Activated T-helper 1 cell treated with anti-CD3 and anti-CD28 coated beads, Interleukin-12 subunit alpha, Interleukin-12 subunit beta, Interleukin-2, Interleukin-4 antibody, amounts not matched to agents 30 ng/mL and 10 ng/mL and 1 ng/mL, durations not matched to agents 14 hours and 24 hours and 36 hours (primary cell): ENCODE measurements around the gene SPINT1. TPM values are rescaled to one million over a fixed set of nuclear protein-coding genes. Genes with fewer than 3 reads are reported as not detected.

Experiments used
- DNase-seq: peaks from one replicate; pipeline ENCODE4 v3.0.0; 2021; ENCODE audit warnings: low spot score
- H3K27ac Mint-ChIP-seq: one replicate; pipeline ENCODE4 v1.8.0; 2021; ENCODE audit warnings: mild to moderate bottlenecking, mixed read lengths
- H3K27me3 Mint-ChIP-seq: one replicate; pipeline ENCODE4 v1.8.0; 2022; ENCODE audit warnings: mild to moderate bottlenecking, moderate library complexity, mixed read lengths; ENCODE audit not compliant: insufficient read depth
- H3K36me3 Mint-ChIP-seq: one replicate; pipeline ENCODE4 v1.8.0; 2021; ENCODE audit warnings: low read depth, mixed read lengths
- H3K4me1 Mint-ChIP-seq: one replicate; pipeline ENCODE4 v1.8.0; 2021; ENCODE audit warnings: low read depth, mixed read lengths
- H3K4me3 Mint-ChIP-seq: one replicate; pipeline ENCODE4 v1.8.0; 2021; ENCODE audit warnings: mild to moderate bottlenecking, moderate library complexity, mixed read lengths
- H3K9me3 Mint-ChIP-seq: one replicate; pipeline ENCODE4 v1.8.0; 2021; ENCODE audit warnings: mixed read lengths
- intact Hi-C: fragments of 100-400 bp; cut with micrococcal nuclease; formaldehyde crosslinking; loops from one replicate; pipeline ENCODE4 v1.15.1; 2024
- total RNA-seq: library from RNA; stranded (reverse); gene quantifications from 2 replicates; pipeline ENCODE4 v1.2.3, GENCODE V29; 2022

SPINT1 gene
- total RNA-seq, 1 donor from 2014 or later = 11.0 TPM

- H3K36me3 Mint-ChIP-seq = peaks cover 21% of the 10 kb centered on the region
- intact Hi-C loops = loop anchor here (5.0 kb wide), 1 partner anchor 36 kb away; no protein-coding TSS in a partner anchor
- no peaks in the 10 kb centered on the region for H3K9me3 Mint-ChIP-seq
- no peak overlapping the region for H3K4me3 Mint-ChIP-seq
- H3K27ac Mint-ChIP-seq = no peak overlapping the region
- peak; percentile 55 for DNase-seq
- H3K4me1 Mint-ChIP-seq = peaks cover 21% of the 10 kb centered on the region
- H3K27me3 Mint-ChIP-seq = no peaks in the 10 kb centered on the region
Observed at GRCh38 chr15:40906091-40906990, 62.5 kb downstream of the SPINT1 start.

GRCh38 chr15:40906991-40907802 is 63.3 kb downstream of the SPINT1 start:
- H3K36me3 Mint-ChIP-seq = peaks cover 21% of the 10 kb centered on the region
- no peak for DNase-seq

More at GRCh38 chr15:40906991-40907802, 63.3 kb downstream of the SPINT1 start:
- H3K27me3 Mint-ChIP-seq = no peaks in the 10 kb centered on the region
- no peak overlapping the region for H3K27ac Mint-ChIP-seq
- H3K4me3 Mint-ChIP-seq = peak overlapping the region; percentile 59
- peaks cover 21% of the 10 kb centered on the region for H3K4me1 Mint-ChIP-seq
- intact Hi-C loops = loop anchor here (5.0 kb wide), 1 partner anchor 35 kb away; no protein-coding TSS in a partner anchor
- no peaks in the 10 kb centered on the region for H3K9me3 Mint-ChIP-seq

Other genes starting within 250 kb of the SPINT1 start
- 21.6 and 22.4 TPM in 2 replicates for gene KNL1, start 249.8 kb upstream of the SPINT1 start, total RNA-seq
- 62.0 and 62.4 TPM in 2 replicates for gene RAD51, start 148.9 kb upstream of the SPINT1 start, total RNA-seq
- 39.0 and 42.2 TPM in 2 replicates for gene RMDN3, start 88.8 kb upstream of the SPINT1 start, total RNA-seq
- 31.3 and 35.7 TPM in 2 replicates for gene GCHFR, start 80.0 kb upstream of the SPINT1 start, total RNA-seq
- gene C15orf62, start 74.1 kb upstream of the SPINT1 start, total RNA-seq = 0.36 and 0.37 TPM in 2 replicates
- gene ZFYVE19, start 37.0 kb upstream of the SPINT1 start, total RNA-seq = 36.2 and 38.6 TPM in 2 replicates
- 52.5 and 54.1 TPM in 2 replicates for gene DNAJC17, start 36.6 kb upstream of the SPINT1 start, total RNA-seq
- gene PPP1R14D, start 15.3 kb upstream of the SPINT1 start, total RNA-seq = not detected in 2 replicates
- 1.3 and 1.6 TPM in 2 replicates for gene RHOV, start 30.2 kb downstream of the SPINT1 start, total RNA-seq
- 15.0 and 16.7 TPM in 2 replicates for gene VPS18, start 50.4 kb downstream of the SPINT1 start, total RNA-seq
- gene DLL4, start 85.3 kb downstream of the SPINT1 start, total RNA-seq = 0.29 and 0.36 TPM in 2 replicates
- gene CHAC1, start 109.4 kb downstream of the SPINT1 start, total RNA-seq = 11.7 and 12.4 TPM in 2 replicates